ENCODE measurements around the gene AEBP1. TPM values are rescaled to one million over a fixed set of nuclear protein-coding genes. Genes with fewer than 3 reads are reported as not detected.

Gene AEBP1
- total RNA-seq, 1 donor from 2014 or later, result 94.3 TPM

- no peaks in the 10 kb centered on the region for H3K9me3 Mint-ChIP-seq
- no peak overlapping the region for H3K4me3 Mint-ChIP-seq
- no peaks in the 10 kb centered on the region for H3K27me3 Mint-ChIP-seq (ENCODE audit: low read depth)
- H3K27ac Mint-ChIP-seq, result no peak overlapping the region
- DNase-seq (ENCODE audit: low spot score in 2 of 2, unreplicated experiment in 2 of 2), result no peak
- H3K4me1 Mint-ChIP-seq, result peaks cover 9% of the 10 kb centered on the region
- TF ChIP-seq CTCF (IDR thresholded peaks at IDR 0.05; ENCODE audit: unreplicated experiment), result no peak
- H3K36me3 Mint-ChIP-seq, result peaks cover 24% of the 10 kb centered on the region
Measured at GRCh38 chr7:44109991-44110390, 5.8 kb downstream of the AEBP1 start.

- no peak overlapping the region for H3K27ac Mint-ChIP-seq
- H3K4me3 Mint-ChIP-seq, result no peak overlapping the region
- no peak for DNase-seq (ENCODE audit: low spot score in 2 of 2, unreplicated experiment in 2 of 2)
- H3K4me1 Mint-ChIP-seq, result no peaks in the 10 kb centered on the region
- H3K36me3 Mint-ChIP-seq, result peaks cover 24% of the 10 kb centered on the region
- H3K9me3 Mint-ChIP-seq, result no peaks in the 10 kb centered on the region
- TF ChIP-seq CTCF (IDR thresholded peaks at IDR 0.05; ENCODE audit: unreplicated experiment), result no peak
- no peaks in the 10 kb centered on the region for H3K27me3 Mint-ChIP-seq (ENCODE audit: low read depth)
Measured at GRCh38 chr7:44110719-44111635, 6.8 kb downstream of the AEBP1 start.

- no peak for DNase-seq (ENCODE audit: low spot score in 2 of 2, unreplicated experiment in 2 of 2)
- no peak for TF ChIP-seq CTCF (IDR thresholded peaks at IDR 0.05; ENCODE audit: unreplicated experiment)
- Mint-ChIP-seq H3K36me3 (peaks cover 22% of the 10 kb centered on the region), H3K4me3 (no peak overlapping the region), H3K4me1 (no peaks in the 10 kb centered on the region), H3K27me3 (ENCODE audit: low read depth) (no peaks in the 10 kb centered on the region), H3K9me3 (no peaks in the 10 kb centered on the region), H3K27ac (no peak overlapping the region)
Measured at GRCh38 chr7:44111761-44112160, 7.6 kb downstream of the AEBP1 start.

- no peaks in the 10 kb centered on the region for H3K4me1 Mint-ChIP-seq
- H3K27ac Mint-ChIP-seq, result no peak overlapping the region
- no peaks in the 10 kb centered on the region for H3K27me3 Mint-ChIP-seq (ENCODE audit: low read depth)
- no peak overlapping the region for H3K4me3 Mint-ChIP-seq
- no peak for TF ChIP-seq CTCF (IDR thresholded peaks at IDR 0.05; ENCODE audit: unreplicated experiment)
- H3K9me3 Mint-ChIP-seq, result no peaks in the 10 kb centered on the region
- no peak for DNase-seq (ENCODE audit: low spot score in 2 of 2, unreplicated experiment in 2 of 2)
- peaks cover 22% of the 10 kb centered on the region for H3K36me3 Mint-ChIP-seq
Measured at GRCh38 chr7:44112231-44112996, 8.3 kb downstream of the AEBP1 start.

GRCh38 chr7:44112997-44113763 is 9.0 kb downstream of the AEBP1 start:
- H3K4me3 Mint-ChIP-seq, result no peak overlapping the region
- no peaks in the 10 kb centered on the region for H3K27me3 Mint-ChIP-seq (ENCODE audit: low read depth)
- H3K9me3 Mint-ChIP-seq, result no peaks in the 10 kb centered on the region
- H3K27ac Mint-ChIP-seq, result no peak overlapping the region
- H3K4me1 Mint-ChIP-seq, result no peaks in the 10 kb centered on the region
- H3K36me3 Mint-ChIP-seq, result peaks cover 26% of the 10 kb centered on the region
- no peak for DNase-seq (ENCODE audit: low spot score in 2 of 2, unreplicated experiment in 2 of 2)
- TF ChIP-seq CTCF (IDR thresholded peaks at IDR 0.05; ENCODE audit: unreplicated experiment), result no peak

All from mesothelial cell of epicardium (in vitro differentiated cells).